ENCODE results near the gene GALNT11. TPM values are rescaled to one million over a fixed set of nuclear protein-coding genes. Genes with fewer than 3 reads are reported as not detected.
A peak's percentile ranks its signal among the peaks of the same experiment; 100 is the strongest.

The GALNT11 gene
- total and polyA plus RNA-seq, 2 of the 4 experiments (the other 2 are of a cell fraction): 24.4 to 29.3 TPM

- H3K4me1 ChIP-seq (ENCODE audit: control insufficient read depth, insufficient read depth, low read length): peaks cover 5% of the 10 kb centered on the region
- TF ChIP-seq NFE2L2 (IDR thresholded peaks at IDR 0.05; ENCODE audit: low read depth, low read length) (no peak), CEBPB (IDR thresholded peaks at IDR 0.05; ENCODE audit: low read depth, low read length) (no peak), ELK1 (IDR thresholded peaks at IDR 0.05; ENCODE audit: borderline replicate concordance, low read depth, low read length) (no peak), BHLHE40 (IDR thresholded peaks at IDR 0.05; ENCODE audit: low read depth, low read length) (no peak), MAZ (IDR thresholded peaks at IDR 0.05; ENCODE audit: borderline replicate concordance, low read depth, low read length) (no peak), RFX5 (IDR thresholded peaks at IDR 0.05; ENCODE audit: low read depth, low read length) (no peak), RCOR1 (IDR thresholded peaks at IDR 0.05; ENCODE audit: insufficient replicate concordance, low read length) (no peak), RAD21 (IDR thresholded peaks at IDR 0.05; ENCODE audit: low read length) (no peak), SMC3 (IDR thresholded peaks at IDR 0.05; ENCODE audit: low read depth, low read length) (no peak), POLR2A (IDR thresholded peaks at IDR 0.05; ENCODE audit: low read depth, low read length) (no peak), CTCF (conservative IDR thresholded peaks at IDR 0.05; ENCODE audit: low read depth, low read length) (no peak), CHD1 (IDR thresholded peaks at IDR 0.05; ENCODE audit: low read depth, low read length) (no peak), MXI1 (IDR thresholded peaks at IDR 0.05; ENCODE audit: borderline replicate concordance, low read depth, low read length) (no peak; the same call in 1 of the 2 replicates), FOS (IDR thresholded peaks at IDR 0.05; ENCODE audit: low read depth, low read length) (no peak)
- peaks cover 6% of the 10 kb centered on the region; the same call in 1 of the 2 replicates for H3K9me1 ChIP-seq (ENCODE audit: insufficient read depth, low read length)
- in situ Hi-C loops (cut with MboI; ENCODE audit: low sequenced_read_pairs) (no loop called here), dilution Hi-C loops (cut with HindIII; ENCODE audit: low sequenced_read_pairs, unreplicated experiment) (no loop called here), intact Hi-C loops (cut with micrococcal nuclease) (loop anchor here (5.0 kb wide), 1 partner anchor 121 kb away; no protein-coding TSS in a partner anchor)
- peaks cover 6% of the 10 kb centered on the region; the same call in 1 of the 2 replicates for H3K36me3 ChIP-seq (ENCODE audit: control insufficient read depth, insufficient read depth, low read length)
- peak overlapping the region; percentile 59 for H3K23ac ChIP-seq (ENCODE audit: low read depth, low read length)
- H2BK5ac ChIP-seq (ENCODE audit: low read depth, low read length, poor library complexity, severe bottlenecking): no peak overlapping the region
- DNase-seq (no peak), ATAC-seq (ENCODE audit: low read depth) (no peak)
- no peak overlapping the region; the same call in 1 of the 2 replicates for H4K5ac ChIP-seq (ENCODE audit: low read depth, low read length)
- CTCF ChIA-PET: no interaction called here
- H4K8ac ChIP-seq (ENCODE audit: low read depth in 2 of 2, low read length in 2 of 2): peak overlapping the region in 1 of 2 experiments; percentile 63; a peak in 2 of 4 replicates
- no peak overlapping the region for H3K18ac ChIP-seq (ENCODE audit: low read depth, low read length)
- TSS peak; percentile 32 for BruUV-seq (replicated peaks)
- H3K56ac ChIP-seq (ENCODE audit: extremely low read depth, insufficient read depth, low read length): peak overlapping the region; percentile 28; the same call in 1 of the 2 replicates
- peaks cover 5% of the 10 kb centered on the region for H3K27me3 ChIP-seq (ENCODE audit: control insufficient read depth, insufficient read depth, low read length)
- H3K9me3 ChIP-seq (ENCODE audit: control insufficient read depth, insufficient read depth, low read length): no peaks in the 10 kb centered on the region
- H3K4me3 ChIP-seq (ENCODE audit: insufficient read depth, low read depth, low read length): peak overlapping the region; percentile 88
- peak overlapping the region; percentile 77 for H3K9ac ChIP-seq (ENCODE audit: low read depth, low read length)
- H2AK9ac ChIP-seq (replicated peaks; ENCODE audit: low read depth, low read length, poor library complexity): peak overlapping the region; percentile 87
- H2AFZ ChIP-seq (replicated peaks; ENCODE audit: low read length, poor library complexity): peak overlapping the region; percentile 91
- no peaks in the 10 kb centered on the region for H4K20me1 ChIP-seq (ENCODE audit: insufficient read depth, low read length)
- POLR2A ChIA-PET (ENCODE audit: unreplicated experiment): no interaction called here
- H4K91ac ChIP-seq (ENCODE audit: insufficient read depth, low read depth, low read length): peak overlapping the region; percentile 57; the same call in 1 of the 2 replicates
- H2BK120ac ChIP-seq (ENCODE audit: low read depth, low read length): no peak overlapping the region
- no peak overlapping the region for H2AK5ac ChIP-seq (ENCODE audit: low read depth, low read length)
- peak overlapping the region; percentile 66; the same call in 1 of the 2 replicates for H3K27ac ChIP-seq (ENCODE audit: insufficient read depth, low read length)
- H2BK20ac ChIP-seq (ENCODE audit: low read depth, low read length): no peak overlapping the region
- H3K4me2 ChIP-seq (ENCODE audit: low read depth, low read length): peak overlapping the region; percentile 84
- 7% methylated on average over 9 of the region's 41 CpGs; no CpG with 5 or more reads in 1 of the 2 experiments for WGBS, 2 experiments (ENCODE audit: extremely low coverage in 2 of 2, insufficient read length in 1 of 2)
- H3K79me1 ChIP-seq (ENCODE audit: low read depth in 1 of 2, low read length in 2 of 2): peaks cover 8 to 14% of the 10 kb centered on the region in 2 experiments
- peak overlapping the region; percentile 89 for H3K14ac ChIP-seq (replicated peaks; ENCODE audit: low read depth, low read length)
- H3K4ac ChIP-seq (ENCODE audit: low read depth, low read length): peak overlapping the region; percentile 71
- H2BK15ac ChIP-seq (ENCODE audit: low read depth, low read length): no peak overlapping the region
Observed at GRCh38 chr7:152025937-152026890, 740 bp downstream of the GALNT11 start.

Data from IMR-90 (cell line).